ENCODE results near the gene CCNG1. TPM values are rescaled to one million over a fixed set of nuclear protein-coding genes. Genes with fewer than 3 reads are reported as not detected.

CCNG1 gene
- total and polyA plus RNA-seq, 9 of the 15 experiments (the other 6 are each of a cell fraction or from before 2014, with no cell fraction given) = 121 to 293 (median 245) TPM

GRCh38 chr5:163437309-163438182, at the start of gene CCNG1 (continued):
- no peak for TF ChIP-seq ELK3 (CRISPR knock-in tag; IDR thresholded peaks at IDR 0.05)
- TF ChIP-seq ZNF79 (CRISPR knock-in tag; IDR thresholded peaks at IDR 0.05; ENCODE audit: low read depth) = no peak
- no peak for TF ChIP-seq RFX1 (IDR thresholded peaks at IDR 0.05)
- TF ChIP-seq SMAD1 (IDR thresholded peaks at IDR 0.05; ENCODE audit: low read depth, low read length, partially characterized antibody) = peak; percentile 23
- TF ChIP-seq POLR2H (tag; IDR thresholded peaks at IDR 0.05; ENCODE audit: low read depth) = peak; percentile 95
- TF ChIP-seq BRD9 (IDR thresholded peaks at IDR 0.05; ENCODE audit: low read depth, partially characterized antibody) = peak; percentile 63
- TF ChIP-seq ZNF740 (CRISPR knock-in tag; IDR thresholded peaks at IDR 0.05) = 0 out of 2 replicates have a peak, but pooled peaks have one; percentile 60
- no peak for TF ChIP-seq ZNF740 (tag; IDR thresholded peaks at IDR 0.05)
- peak; percentile 73; the same call in 1 of the 2 replicates for TF ChIP-seq ATF7 (IDR thresholded peaks at IDR 0.05)
- peak in 1 of 2 experiments; percentile 65; a peak in 1 of 4 replicates for TF ChIP-seq MLLT1 (IDR thresholded peaks at IDR 0.05)
- TF ChIP-seq JUN (IDR thresholded peaks at IDR 0.05; ENCODE audit: borderline replicate concordance, low read depth, low read length) = peak; percentile 6; the same call in 1 of the 2 replicates
- no peak for TF ChIP-seq JUN (CRISPR knock-in tag; IDR thresholded peaks at IDR 0.05; ENCODE audit: borderline replicate concordance)
- TF ChIP-seq CGGBP1 (CRISPR knock-in tag; IDR thresholded peaks at IDR 0.05) = 0 out of 2 replicates have a peak, but pooled peaks have one; percentile 71
- peak; percentile 45 for TF ChIP-seq HNRNPLL (IDR thresholded peaks at IDR 0.05; ENCODE audit: low read depth, low read length, poor library complexity, severe bottlenecking)
- TF ChIP-seq ASH1L (IDR thresholded peaks at IDR 0.05; ENCODE audit: borderline replicate concordance, low read depth, partially characterized antibody) = peak; percentile 68
- peak in 1 of 2 experiments; percentile 62; a peak in 1 of 4 replicates for TF ChIP-seq NONO (IDR thresholded peaks at IDR 0.05; ENCODE audit: low read depth in 2 of 2, low read length in 1 of 2)
- TF ChIP-seq AFF1 (IDR thresholded peaks at IDR 0.05; ENCODE audit: low read depth in 1 of 2, partially characterized antibody in 2 of 2) = peak in 1 of 2 experiments; percentile 23
- no peak for TF ChIP-seq PTBP1 (IDR thresholded peaks at IDR 0.05; ENCODE audit: low read depth, low read length)
